Brain microvascular endothelial cell (primary cell): Measurements from ENCODE around the gene TRMT5.

Experiments
- DNase-seq: peaks from one replicate; pipeline ENCODE4 v3.0.0-alpha.2; 2020
- H3K27ac ChIP-seq: fragments of 250-450 bp; sonication (Bioruptor Pico); 2 replicates; pipeline ENCODE4 v1.5.1; 2020; ENCODE audit warnings: mild to moderate bottlenecking, moderate library complexity
- H3K27me3 ChIP-seq: fragments of 250-450 bp; sonication (Bioruptor Pico); replicated peaks from 2 replicates; pipeline ENCODE4 v1.5.1; 2020; ENCODE audit warnings: mild to moderate bottlenecking
- H3K36me3 ChIP-seq: fragments of 250-450 bp; sonication (Bioruptor Pico); replicated peaks from 2 replicates; pipeline ENCODE4 v1.5.1; 2020; ENCODE audit warnings: mild to moderate bottlenecking
- H3K4me3 ChIP-seq: 2 replicates; pipeline ENCODE4 v1.5.1; 2011; ENCODE audit warnings: low read depth, mild to moderate bottlenecking, control low read depth, low read length, moderate library complexity
- CTCF ChIP-seq: IDR thresholded peaks from 2 replicates; pipeline ENCODE4 v1.5.1; 2011; ENCODE audit warnings: low read depth, mild to moderate bottlenecking, moderate library complexity, low read length, control low read depth, inconsistent platforms; ENCODE audit errors: missing control alignments
- in situ Hi-C: cut with HindIII; loops from 2 replicates; pipeline ENCODE4 v1.10.0; 2017; ENCODE audit warnings: low sequenced_read_pairs, low pct_ligation_motif_present

The TRMT5 gene

GRCh38 chr14:60981633-60982455, 965 bp upstream of the TRMT5 start:
- peak; percentile 74 for DNase-seq
- in situ Hi-C loops, result no loop called here
- peak overlapping the region; percentile 89 for H3K4me3 ChIP-seq
- TF ChIP-seq CTCF, result no peak
- peak overlapping the region; percentile 97 for H3K27ac ChIP-seq
- no peaks in the 10 kb centered on the region for H3K36me3 ChIP-seq
- H3K27me3 ChIP-seq, result no peaks in the 10 kb centered on the region

- H3K27ac ChIP-seq, result no peak overlapping the region
- TF ChIP-seq CTCF, result no peak
- no peaks in the 10 kb centered on the region for H3K27me3 ChIP-seq
- in situ Hi-C loops, result no loop called here
- no peak for DNase-seq
- H3K4me3 ChIP-seq, result no peak overlapping the region
- peaks cover 9% of the 10 kb centered on the region for H3K36me3 ChIP-seq
Measured at GRCh38 chr14:60977847-60978246, 3.0 kb downstream of the TRMT5 start.

- no peak overlapping the region for H3K4me3 ChIP-seq
- no peak for TF ChIP-seq CTCF
Measured at GRCh38 chr14:60975551-60975950, 5.3 kb downstream of the TRMT5 start.

GRCh38 chr14:60974090-60974651, 6.7 kb downstream of the TRMT5 start:
- TF ChIP-seq CTCF, result no peak
- in situ Hi-C loops, result no loop called here
- Histone ChIP-seq H3K27ac (no peak overlapping the region), H3K4me3 (no peak overlapping the region), H3K36me3 (peaks cover 9% of the 10 kb centered on the region), H3K27me3 (no peaks in the 10 kb centered on the region)
- no peak for DNase-seq

More at GRCh38 chr14:60975551-60975950, 5.3 kb downstream of the TRMT5 start:
- no peak for DNase-seq
- in situ Hi-C loops, result no loop called here
- H3K27me3 ChIP-seq, result no peaks in the 10 kb centered on the region
- H3K27ac ChIP-seq, result no peak overlapping the region
- H3K36me3 ChIP-seq, result peaks cover 9% of the 10 kb centered on the region

- no peak overlapping the region for H3K27ac ChIP-seq
- no peak for TF ChIP-seq CTCF
- no peaks in the 10 kb centered on the region for H3K27me3 ChIP-seq
- in situ Hi-C loops, result no loop called here
- H3K36me3 ChIP-seq, result peaks cover 9% of the 10 kb centered on the region
- no peak for DNase-seq
- no peak overlapping the region for H3K4me3 ChIP-seq
Measured at GRCh38 chr14:60973070-60973469, 7.8 kb downstream of the TRMT5 start.
